Astrocyte of the cerebellum (primary cell): ENCODE data around the gene SYT5.

Experiments
- DNase-seq: peaks from one replicate; pipeline ENCODE4 v3.0.0-alpha.2; 2011; ENCODE audit warnings: low read depth
- H3K4me3 ChIP-seq: 2 replicates; pipeline ENCODE4 v1.5.1; 2011; ENCODE audit warnings: mild to moderate bottlenecking, low read depth, low read length, moderate library complexity
- in situ Hi-C: cut with HindIII; loops from 2 replicates; pipeline ENCODE4 v1.10.0; 2017; ENCODE audit warnings: low sequenced_read_pairs
- TF ChIP-seq, protein P1 (sequence below): IDR thresholded peaks from 2 replicates; pipeline ENCODE4 v1.5.1; 2012; ENCODE audit warnings: low read length, low read depth, moderate library complexity, mild to moderate bottlenecking; ENCODE audit errors: missing control alignments

Gene SYT5

DNA sequence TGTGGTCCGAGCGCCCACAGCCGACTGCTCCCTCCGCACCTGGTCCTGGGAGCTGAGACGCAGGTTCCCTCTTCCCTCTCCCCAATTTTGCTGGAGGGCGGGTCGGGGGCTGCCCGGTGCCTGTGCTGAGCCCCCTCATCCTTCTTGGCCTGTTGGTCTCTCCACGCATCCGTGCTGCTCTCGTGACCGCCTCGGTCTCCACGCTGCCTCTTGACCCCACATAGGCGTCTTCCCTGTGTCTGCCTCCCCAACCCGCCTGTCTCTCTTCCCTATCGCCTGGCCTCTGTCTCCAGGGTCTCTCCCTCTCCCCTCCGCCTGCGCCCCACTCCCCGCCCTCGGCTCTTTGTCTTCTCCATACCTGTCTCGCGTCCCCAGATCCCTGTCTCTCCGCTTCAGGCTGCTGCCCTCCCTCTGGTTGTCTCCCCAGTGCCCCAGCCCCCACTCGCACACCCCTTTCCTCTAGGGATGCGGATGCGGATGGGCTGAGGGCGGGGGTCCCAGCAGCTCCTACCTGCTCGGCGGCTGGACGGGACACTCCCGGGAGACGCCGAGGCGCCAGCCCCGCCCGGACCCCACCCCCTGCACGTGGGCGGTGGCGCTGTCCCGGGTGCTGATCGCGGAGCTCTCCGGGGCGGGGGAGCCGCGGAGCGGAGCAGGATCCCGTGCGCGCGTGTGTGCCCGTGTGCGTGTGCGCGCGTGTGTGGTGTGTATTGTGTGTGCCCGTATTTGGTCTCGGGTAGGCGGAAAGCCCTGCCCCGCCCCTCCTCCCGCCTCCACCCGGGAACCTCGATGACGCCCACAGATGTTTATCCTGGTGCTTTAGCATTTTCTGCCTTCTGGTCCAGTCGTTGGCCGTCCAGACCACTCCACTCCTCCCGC, at the start of gene SYT5:
Gene SYT5 (minus strand): TSS at position 684 of the 879 bp plus-strand sequence. CDS start 1,248 bp downstream, outside the sequence.
- DNase-seq = no peak
- TF ChIP-seq, protein P1, sequence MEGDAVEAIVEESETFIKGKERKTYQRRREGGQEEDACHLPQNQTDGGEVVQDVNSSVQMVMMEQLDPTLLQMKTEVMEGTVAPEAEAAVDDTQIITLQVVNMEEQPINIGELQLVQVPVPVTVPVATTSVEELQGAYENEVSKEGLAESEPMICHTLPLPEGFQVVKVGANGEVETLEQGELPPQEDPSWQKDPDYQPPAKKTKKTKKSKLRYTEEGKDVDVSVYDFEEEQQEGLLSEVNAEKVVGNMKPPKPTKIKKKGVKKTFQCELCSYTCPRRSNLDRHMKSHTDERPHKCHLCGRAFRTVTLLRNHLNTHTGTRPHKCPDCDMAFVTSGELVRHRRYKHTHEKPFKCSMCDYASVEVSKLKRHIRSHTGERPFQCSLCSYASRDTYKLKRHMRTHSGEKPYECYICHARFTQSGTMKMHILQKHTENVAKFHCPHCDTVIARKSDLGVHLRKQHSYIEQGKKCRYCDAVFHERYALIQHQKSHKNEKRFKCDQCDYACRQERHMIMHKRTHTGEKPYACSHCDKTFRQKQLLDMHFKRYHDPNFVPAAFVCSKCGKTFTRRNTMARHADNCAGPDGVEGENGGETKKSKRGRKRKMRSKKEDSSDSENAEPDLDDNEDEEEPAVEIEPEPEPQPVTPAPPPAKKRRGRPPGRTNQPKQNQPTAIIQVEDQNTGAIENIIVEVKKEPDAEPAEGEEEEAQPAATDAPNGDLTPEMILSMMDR = no peak
- peak within 1 kb of the TSS; percentile 11 for H3K4me3 ChIP-seq
- in situ Hi-C loops = loop anchor here (5.0 to 10.0 kb wide), 4 partner anchors 75 to 235 kb away; partner anchors contain the start of genes COX6B2, PPP6R1 and RPL28

DNA sequence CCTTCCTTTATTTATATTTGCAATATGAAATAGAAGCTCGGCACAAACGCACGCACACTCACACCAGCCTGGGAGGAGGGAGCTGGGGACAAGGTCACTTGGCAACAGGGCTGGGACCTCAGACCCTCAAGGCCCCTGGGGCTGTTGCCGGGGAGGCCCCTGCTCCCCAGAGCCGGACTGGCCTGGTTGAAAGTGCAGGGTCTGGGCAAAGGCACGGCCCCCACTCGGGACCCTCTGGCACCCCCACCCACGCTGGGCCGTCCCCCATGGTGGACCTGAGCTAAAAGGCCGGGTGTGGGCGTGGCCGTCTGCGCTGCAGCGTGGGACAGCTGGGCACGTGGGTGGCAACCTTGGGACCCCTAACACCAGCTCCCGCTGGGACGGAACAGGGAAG, 49.7 kb upstream of the SYT5 start:
- DNase-seq = no peak
- TF ChIP-seq, protein P1 = no peak
- no peak overlapping the region for H3K4me3 ChIP-seq
- in situ Hi-C loops = no loop called here

DNA sequence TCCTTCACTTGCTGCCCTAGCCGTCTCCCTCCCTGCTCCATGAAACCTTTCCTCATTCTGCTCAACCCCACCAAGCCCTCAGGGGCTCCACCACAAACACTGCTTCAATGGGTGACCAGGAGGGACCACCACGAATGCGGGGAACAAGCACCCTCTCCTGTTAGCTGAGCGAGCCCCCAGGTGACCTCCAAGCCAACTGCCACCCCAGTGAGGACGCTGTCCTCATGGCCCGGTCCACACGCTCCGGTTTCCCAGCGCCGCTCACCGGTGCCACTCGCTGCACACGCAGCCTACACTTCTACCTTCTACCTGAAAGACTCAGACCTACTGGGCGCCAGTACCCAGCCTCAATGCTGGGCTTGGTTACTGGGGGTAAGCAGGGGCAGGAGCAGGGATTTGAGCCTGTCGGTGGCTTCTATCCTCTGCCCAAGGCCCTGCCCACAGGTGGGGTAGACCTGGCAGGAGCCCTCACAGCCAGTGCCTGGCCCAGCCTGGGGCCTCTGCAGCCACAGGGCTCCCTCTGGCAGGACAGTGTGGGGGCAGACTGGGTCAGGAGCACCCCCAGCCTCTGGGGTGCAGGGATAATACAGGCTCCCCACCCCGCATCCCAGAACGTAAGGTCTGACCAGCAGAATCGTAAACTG, 49.2 kb upstream of the SYT5 start:
- TF ChIP-seq, protein P1 = no peak

DNA sequence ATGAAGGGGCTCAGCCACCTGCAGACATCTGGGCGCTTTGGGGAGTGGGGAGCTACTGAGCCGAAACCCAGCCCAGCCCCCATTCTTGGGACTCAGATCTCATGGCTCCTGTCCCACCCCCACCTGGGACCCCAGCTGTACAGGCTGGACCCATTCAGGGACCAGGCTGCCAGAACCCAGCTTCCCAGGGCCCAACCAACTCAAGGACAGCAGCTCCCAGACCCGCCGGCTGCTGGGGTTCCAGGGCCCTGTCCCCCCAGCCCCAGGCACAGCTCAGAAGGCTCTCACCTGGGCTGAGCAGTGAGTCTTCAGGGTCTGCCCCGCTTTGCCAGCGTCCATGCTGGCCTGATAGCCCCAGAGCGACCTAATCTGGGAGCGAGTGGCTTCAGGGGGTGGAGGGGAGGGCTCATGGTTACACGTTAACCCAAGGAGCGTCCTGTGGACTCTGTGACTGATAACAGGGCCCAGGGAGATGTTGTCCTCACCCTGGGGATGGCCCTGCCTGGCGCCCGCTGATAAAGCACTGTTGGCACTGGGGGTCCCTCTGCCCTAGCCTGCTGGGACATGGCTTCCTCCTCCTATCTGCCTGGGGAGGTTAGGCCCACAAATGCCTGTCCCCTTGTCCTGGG, 48.4 kb upstream of the SYT5 start, which contains the start of gene TMEM86B:
Gene TMEM86B (minus strand): TSS at position 361 of the 629 bp plus-strand sequence. CDS start 22 bp downstream, at position 339.
- TF ChIP-seq, protein P1 = no peak
- H3K4me3 ChIP-seq = no peak within 1 kb of the TSS
- in situ Hi-C loops = no loop called here
- DNase-seq = no peak

More for the DNA sequence above, 49.2 kb upstream of the SYT5 start:
- in situ Hi-C loops = no loop called here
- no peak for DNase-seq
- H3K4me3 ChIP-seq = no peak overlapping the region

DNA sequence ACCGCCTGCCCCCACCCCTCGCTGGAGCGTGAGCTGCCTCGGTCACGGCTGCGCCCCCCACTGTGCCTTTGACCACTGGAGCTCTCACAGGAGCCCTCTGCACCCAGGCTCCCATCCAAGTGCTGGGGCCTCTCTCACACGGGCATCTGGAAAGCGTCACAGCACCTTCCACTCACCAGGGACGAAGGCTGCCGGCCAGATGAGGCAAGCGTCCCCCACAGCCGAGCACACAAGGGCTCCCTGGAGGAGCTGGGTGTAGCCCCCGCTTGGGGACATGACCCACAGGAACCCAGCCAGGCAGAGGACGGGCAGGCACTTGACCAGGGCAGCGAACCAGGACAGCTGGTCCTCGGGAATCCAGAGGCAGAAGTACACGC, 47.9 kb upstream of the SYT5 start:
- TF ChIP-seq, protein P1 = no peak
- DNase-seq = no peak
- H3K4me3 ChIP-seq = no peak overlapping the region
- in situ Hi-C loops = no loop called here
